ENCODE results near the gene HSP90B1.

HSP90B1 gene

GRCh38 chr12:103930787-103931735, 851 bp downstream of the HSP90B1 start:
- DNase-seq: peak in 1 of 2 experiments; percentile 28

- DNase-seq: no peak
Observed at GRCh38 chr12:103933237-103933636, 3.0 kb downstream of the HSP90B1 start.

- no peak for DNase-seq
Observed at GRCh38 chr12:103936679-103937078, 6.5 kb downstream of the HSP90B1 start.

- no peak for DNase-seq
Observed at GRCh38 chr12:103944964-103945363, 14.8 kb downstream of the HSP90B1 start.

- DNase-seq: no peak
Observed at GRCh38 chr12:103947871-103948555, 17.8 kb downstream of the HSP90B1 start.

- no peak for DNase-seq
Observed at GRCh38 chr12:103948746-103949406, 18.7 kb downstream of the HSP90B1 start.

DNA sequence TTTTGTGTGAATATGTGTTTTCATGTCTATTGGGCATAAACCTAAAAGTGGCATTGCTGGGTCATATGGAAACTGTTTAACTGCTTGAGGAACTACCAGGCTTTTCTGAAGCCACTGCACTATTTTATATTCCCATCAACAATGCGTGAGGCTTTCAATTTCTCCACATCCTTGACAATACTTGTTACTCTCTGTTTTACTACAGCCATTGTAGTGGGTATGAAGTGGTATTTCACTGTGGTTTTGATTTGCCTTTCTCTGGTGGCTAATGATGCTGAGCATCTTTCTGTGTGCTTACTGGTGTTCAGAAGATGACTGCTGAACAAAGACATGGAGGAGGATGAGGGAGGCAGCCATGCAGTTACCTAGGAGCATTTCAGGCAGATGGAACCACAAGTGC, 22.3 kb downstream of the HSP90B1 start:
- DNase-seq: no peak

DNA sequence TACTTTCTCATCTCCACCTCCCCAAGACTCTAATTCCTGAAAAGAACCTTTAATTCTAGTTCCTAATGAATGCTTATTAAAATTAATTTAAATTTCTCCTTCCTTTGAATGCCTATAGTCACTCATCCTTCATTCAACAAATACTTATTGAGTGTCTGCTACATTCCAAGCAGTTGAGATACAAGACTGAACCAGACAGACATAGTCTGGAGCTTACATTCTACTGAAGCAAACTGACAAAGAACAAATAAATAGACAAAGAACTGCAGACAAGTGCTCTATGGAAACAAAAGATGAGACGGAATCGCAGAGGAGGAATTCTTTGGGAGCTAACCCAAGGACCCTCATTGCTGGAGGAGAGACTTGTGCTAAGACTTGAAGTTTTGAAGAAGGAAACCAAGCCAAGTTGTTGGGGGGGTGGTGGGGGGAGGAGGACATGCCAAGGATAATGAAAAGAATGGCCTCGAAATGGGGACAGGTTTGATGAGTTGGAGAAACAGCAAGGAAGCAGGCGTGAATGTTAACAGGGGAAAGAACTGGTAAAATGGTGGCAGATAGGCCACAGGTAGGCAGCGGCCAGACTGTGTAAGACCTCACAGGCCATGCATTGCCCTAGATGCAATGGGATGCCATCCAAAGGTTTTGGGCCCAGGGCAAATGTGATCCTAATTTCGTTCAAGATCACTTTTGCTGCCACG, 25.8 kb downstream of the HSP90B1 start:
- no peak for DNase-seq

GRCh38 chr12:103956509-103957027, 26.4 kb downstream of the HSP90B1 start:
- DNase-seq: no peak

DNA sequence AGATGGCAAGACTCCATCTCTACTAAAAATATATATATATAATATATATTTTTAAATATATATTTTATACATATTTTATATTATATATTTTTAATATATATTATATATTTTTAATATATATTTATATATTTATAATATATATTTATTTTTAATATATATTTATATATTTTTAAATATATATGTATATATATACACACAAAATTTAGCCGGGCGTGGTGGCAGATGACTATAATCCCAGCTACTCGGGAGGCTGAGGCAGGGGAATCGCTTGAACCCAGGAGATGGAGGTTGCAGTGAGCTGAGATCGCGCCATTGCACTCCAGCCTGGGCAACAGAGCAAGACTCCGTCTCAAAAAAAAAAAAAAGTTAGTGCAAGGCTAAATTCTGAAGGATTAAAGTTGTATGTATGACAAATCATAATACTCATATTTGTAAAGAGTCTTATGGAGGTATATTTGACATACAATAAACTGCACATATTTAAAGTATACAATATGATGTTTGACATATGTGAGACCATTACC, 27.7 kb downstream of the HSP90B1 start:
- DNase-seq: no peak

- DNase-seq: no peak
Observed at GRCh38 chr12:103958621-103959020, 28.4 kb downstream of the HSP90B1 start.

DNA sequence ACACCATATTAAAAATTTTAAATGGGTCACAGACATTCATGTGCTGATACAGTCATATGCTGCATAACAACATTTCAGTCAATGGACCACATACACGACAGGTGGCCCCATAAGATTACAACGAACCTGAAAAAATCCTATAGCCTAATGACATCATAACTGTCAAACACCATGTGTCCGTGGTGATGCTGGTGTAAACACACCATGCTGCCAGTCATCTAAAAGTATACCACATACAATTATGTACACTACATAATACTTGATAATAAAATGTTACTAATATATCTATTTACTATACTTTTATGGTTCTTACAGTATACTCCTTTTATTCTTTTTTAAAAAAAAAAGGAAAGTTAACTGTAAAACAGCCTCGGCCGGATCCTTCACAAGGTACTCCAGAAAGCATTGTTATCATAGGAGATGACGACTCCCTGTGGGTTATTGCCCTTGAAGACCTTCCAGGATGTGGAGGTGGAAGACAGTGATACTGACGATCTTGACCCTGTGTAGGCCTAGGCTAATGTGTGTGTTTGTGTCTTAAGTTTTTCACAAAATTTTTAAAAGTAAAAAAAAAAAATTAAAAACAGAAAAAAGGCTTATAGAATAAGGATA, 30.5 kb downstream of the HSP90B1 start:
- no peak for DNase-seq

- DNase-seq: no peak
Observed at GRCh38 chr12:103962493-103962892, 32.3 kb downstream of the HSP90B1 start.

- no peak for DNase-seq
Observed at GRCh38 chr12:103964805-103965204, 34.6 kb downstream of the HSP90B1 start.

DNA sequence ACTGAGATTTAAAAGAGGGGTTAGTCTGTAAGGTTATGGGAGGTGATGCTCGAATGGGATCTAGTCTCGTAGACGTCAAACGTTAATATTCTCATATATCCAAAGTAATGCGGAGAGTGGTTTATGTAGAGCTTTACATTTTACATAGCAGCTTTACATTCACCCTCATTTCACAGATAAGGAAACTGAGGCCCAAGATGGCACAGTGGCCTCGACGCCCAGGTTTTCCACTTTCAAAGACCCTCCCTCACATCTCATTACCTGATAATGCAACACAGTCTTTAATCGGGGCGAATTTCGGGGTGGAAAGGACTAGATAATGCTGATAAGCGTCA, 35.0 kb downstream of the HSP90B1 start:
- DNase-seq: no peak

- DNase-seq: peak; percentile 96 to 97
Observed at GRCh38 chr12:103965590-103966504, 35.6 kb downstream of the HSP90B1 start, which contains the start of gene TDG. Gene TDG, plus strand, starts transcription at chr12:103965872. Its CDS starts 166 bp downstream, at chr12:103966038.

DNA sequence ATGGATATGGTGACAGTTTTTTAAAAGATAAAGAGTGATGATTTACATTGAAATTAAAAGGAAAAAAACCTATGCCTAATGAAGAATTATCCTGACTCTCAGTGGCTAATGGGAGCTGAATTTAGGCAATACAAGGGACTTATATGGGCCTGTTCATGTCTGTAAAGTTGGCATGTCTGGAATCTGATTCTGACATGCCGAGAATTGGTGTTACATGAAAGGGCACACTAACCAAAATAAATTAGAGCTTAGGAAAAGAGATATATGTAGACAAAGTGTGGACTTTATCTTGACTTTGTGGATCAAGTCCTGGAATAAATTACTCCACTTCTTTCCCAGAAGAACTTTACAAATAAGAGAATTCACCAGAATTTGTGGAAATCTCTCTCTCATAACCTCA, 36.5 kb downstream of the HSP90B1 start:
- DNase-seq: no peak

DNA sequence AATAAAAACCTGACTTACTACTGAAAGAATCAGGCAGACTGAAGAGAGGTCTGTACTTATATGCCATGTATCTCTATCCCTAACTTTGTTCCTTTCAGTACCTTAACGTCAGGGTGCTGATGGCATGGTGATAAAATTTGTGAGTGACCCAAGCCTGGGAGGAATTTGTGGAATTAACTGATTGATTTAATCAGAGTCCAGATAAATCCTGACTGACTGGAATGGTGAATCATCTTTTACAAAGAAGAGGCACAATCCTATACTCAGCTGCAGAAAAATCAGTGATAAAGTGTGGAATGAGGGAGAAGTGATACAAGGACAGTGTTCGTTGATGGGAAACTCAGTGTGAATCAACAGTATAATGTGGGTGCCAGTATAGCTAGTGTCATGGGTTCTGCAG, 39.2 kb downstream of the HSP90B1 start:
- DNase-seq: no peak

- DNase-seq: no peak
Observed at GRCh38 chr12:103973909-103974308, 43.7 kb downstream of the HSP90B1 start.

GRCh38 chr12:103975368-103975767, 45.2 kb downstream of the HSP90B1 start:
- no peak for DNase-seq
